Measurements from ENCODE around the gene SNX13. TPM values are rescaled to one million over a fixed set of nuclear protein-coding genes. Genes with fewer than 3 reads are reported as not detected.

Gene SNX13
- 29.0 and 29.6 TPM in 2 replicates for total RNA-seq (2021)
- long read RNA-seq, full-length matches to known transcripts, result 59 of 148 reads
- long read RNA-seq, partial matches to known transcripts, result 49 of 148 reads
- long read RNA-seq, other reads (novel, unspliced or antisense), result 40 of 148 reads

DNA sequence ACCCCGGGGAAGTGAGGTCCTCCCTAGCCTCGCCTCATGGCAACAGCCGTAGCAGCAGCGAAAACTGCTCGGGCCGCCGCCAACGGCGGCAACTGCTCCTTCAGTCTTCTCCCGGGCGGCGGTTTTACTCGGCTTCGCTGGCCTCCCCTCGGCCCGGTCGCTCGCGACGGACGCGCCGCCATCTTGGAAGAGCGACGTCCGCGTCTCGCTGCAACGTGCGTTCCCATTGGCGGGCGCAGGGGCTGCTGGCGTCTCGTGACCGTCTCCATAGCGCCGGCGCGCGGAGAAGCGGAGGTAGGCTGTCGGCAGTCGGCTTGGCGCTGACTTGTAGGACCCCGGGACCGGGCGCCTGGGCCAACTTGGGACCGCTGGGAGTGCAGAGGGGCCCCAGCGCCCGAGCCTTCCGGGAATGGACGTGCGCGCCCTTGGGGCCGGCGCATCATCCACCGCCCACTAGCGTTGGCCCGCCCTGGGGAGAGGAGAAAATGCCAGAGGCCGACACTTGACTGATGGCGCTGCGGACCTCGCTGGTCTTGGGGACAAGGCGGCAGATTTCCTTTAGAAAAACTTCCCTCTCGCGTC, at the start of gene SNX13:
Gene SNX13 (minus strand): TSS at position 193 of the 582 bp plus-strand sequence. CDS start 199 bp downstream, outside the sequence.
- H3K4me3 Mint-ChIP-seq, result peak within 1 kb of the TSS; percentile 94 to 99
- peak within 1 kb of the TSS; percentile 21 for H3K27ac ChIP-seq (ENCODE audit: insufficient read length, low read depth, low read length)
- peak within 1 kb of the TSS; percentile 17 for H4K5ac ChIP-seq (ENCODE audit: insufficient read length, low read depth, low read length)
- H2BK120ac ChIP-seq (ENCODE audit: low read depth, low read length, poor library complexity, severe bottlenecking), result no peak within 1 kb of the TSS
- no peak within 1 kb of the TSS for H2AFZ ChIP-seq (ENCODE audit: low read length)
- H3K4me1 ChIP-seq (ENCODE audit: insufficient read depth, low read length), result peaks cover 3% of the 10 kb centered on the region; the same call in 1 of the 2 replicates
- peaks cover 21 to 23% of the 10 kb centered on the region in 2 experiments for H3K4me1 Mint-ChIP-seq
- no CpG with 5 or more reads among the region's 66 CpGs for WGBS (ENCODE audit: extremely low coverage, insufficient read length, low lambda C conversion rate)
- TF ChIP-seq CTCF (conservative IDR thresholded peaks at IDR 0.05), result peak; percentile 41; the same call in 2 of the 3 replicates
- H3K27ac Mint-ChIP-seq, result peak within 1 kb of the TSS; percentile 95 to 99 (median 99)
- H3K27me3 ChIP-seq (ENCODE audit: insufficient read depth, low read length), result no peaks in the 10 kb centered on the region
- no peaks in the 10 kb centered on the region for H3K36me3 Mint-ChIP-seq (ENCODE audit: insufficient read depth in 1 of 3, low read depth in 3 of 3)
- no peak within 1 kb of the TSS for H4K8ac ChIP-seq (replicated peaks; ENCODE audit: insufficient read length, low read depth, low read length)
- H4K20me1 ChIP-seq (ENCODE audit: control insufficient read depth, insufficient read depth, insufficient read length), result no peaks in the 10 kb centered on the region
- H4K91ac ChIP-seq (ENCODE audit: insufficient read length, low read depth, low read length), result no peak within 1 kb of the TSS
- no peak within 1 kb of the TSS for H2BK5ac ChIP-seq (ENCODE audit: insufficient read length, low read length)
- no peaks in the 10 kb centered on the region for H3K27me3 Mint-ChIP-seq (ENCODE audit: low read depth)
- H3K23ac ChIP-seq (ENCODE audit: insufficient read length, low read depth, low read length), result no peak within 1 kb of the TSS
- H3K9me3 Mint-ChIP-seq, result no peaks in the 10 kb centered on the region; a peak in 1 of 5 replicates
- no peak within 1 kb of the TSS; the same call in 1 of the 2 replicates for H3K4ac ChIP-seq (ENCODE audit: low read depth, low read length)
- no peaks in the 10 kb centered on the region for H3K9me3 ChIP-seq (ENCODE audit: control insufficient read depth, low read depth, low read length)
- H3K56ac ChIP-seq (ENCODE audit: insufficient read length, low read depth, low read length), result no peak within 1 kb of the TSS
- H3T11ph ChIP-seq (ENCODE audit: low read length), result no peak within 1 kb of the TSS
- H3K23me2 ChIP-seq (ENCODE audit: insufficient read length, low read depth, low read length, poor library complexity, severe bottlenecking), result peaks cover 8% of the 10 kb centered on the region
- DNase-seq, result peak; percentile 95
- H3K79me1 ChIP-seq (ENCODE audit: insufficient read depth, low read depth, low read length, poor library complexity, severe bottlenecking), result no peaks in the 10 kb centered on the region
- peak within 1 kb of the TSS; percentile 93 for H3K4me2 ChIP-seq (ENCODE audit: insufficient read depth, insufficient read length, low read length)
- H2BK20ac ChIP-seq (ENCODE audit: low read depth, low read length, poor library complexity, severe bottlenecking), result no peak within 1 kb of the TSS
- peak within 1 kb of the TSS; percentile 62 for H3K18ac ChIP-seq (ENCODE audit: insufficient read length, low read depth, low read length)
- no peak within 1 kb of the TSS for H2AK5ac ChIP-seq (ENCODE audit: insufficient read length, low read length)
- peaks cover 3% of the 10 kb centered on the region; the same call in 1 of the 2 replicates for H3K79me2 ChIP-seq (ENCODE audit: insufficient read depth, low read length)
- no peak within 1 kb of the TSS for H2BK12ac ChIP-seq (ENCODE audit: insufficient read length, low read depth, low read length)
- peak within 1 kb of the TSS; percentile 90 for H3K9ac ChIP-seq (ENCODE audit: extremely low read depth, insufficient read length, low read length)
- H2BK15ac ChIP-seq (ENCODE audit: low read depth, low read length), result no peak within 1 kb of the TSS
- peak within 1 kb of the TSS; percentile 62 for H3K14ac ChIP-seq (ENCODE audit: insufficient read depth, low read length)
